GM19099 (cell line): ENCODE data around the gene C8B.

Experiments
- POLR2A ChIP-seq: IDR thresholded peaks from 3 replicates; pipeline ENCODE4 v1.6.1; 2011; ENCODE audit warnings: low read depth; ENCODE audit not compliant: insufficient read length; ENCODE audit errors: extremely low read depth

The C8B gene

GRCh38 chr1:56904663-56905397, 61.0 kb downstream of the C8B start:
- TF ChIP-seq POLR2A, result no peak

- TF ChIP-seq POLR2A, result no peak
Measured at GRCh38 chr1:56903778-56904177, 62.0 kb downstream of the C8B start.

GRCh38 chr1:56901716-56902115, 64.1 kb downstream of the C8B start:
- no peak for TF ChIP-seq POLR2A

GRCh38 chr1:56898879-56899278, 66.9 kb downstream of the C8B start:
- no peak for TF ChIP-seq POLR2A

GRCh38 chr1:56898005-56898373, 67.8 kb downstream of the C8B start:
- TF ChIP-seq POLR2A, result no peak

GRCh38 chr1:56897150-56898004, 68.4 kb downstream of the C8B start:
- TF ChIP-seq POLR2A, result no peak

GRCh38 chr1:56894014-56894413, 71.8 kb downstream of the C8B start:
- TF ChIP-seq POLR2A, result no peak

GRCh38 chr1:56890229-56890628, 75.6 kb downstream of the C8B start:
- no peak for TF ChIP-seq POLR2A

- TF ChIP-seq POLR2A, result no peak
Measured at GRCh38 chr1:56881417-56881816, 84.4 kb downstream of the C8B start.

GRCh38 chr1:56880774-56881173, 85.0 kb downstream of the C8B start:
- TF ChIP-seq POLR2A, result no peak
